Aorta (tissue), 5 donors: ENCODE measurements around the gene JKAMP. TPM values are rescaled to one million over a fixed set of nuclear protein-coding genes. Genes with fewer than 3 reads are reported as not detected.

Experiments used
- ATAC-seq: fragments of 200-7000 bp; cut with Tn5 transposase; one replicate; pipeline ENCODE4 v1.9.1; 2022; ENCODE audit warnings: moderate library complexity; ENCODE audit not compliant: low FRiP score
- DNase-seq, 2 donors: peaks; one replicate each; pipeline ENCODE4 v3.0.0-alpha.2; 2020
- H3K27ac ChIP-seq, 2 donors: one replicate each; pipeline ENCODE4 v1.5.1; 2013; ENCODE audit warnings: low read length in 2 of 2, mild to moderate bottlenecking in 2 of 2, moderate library complexity in 2 of 2, control low read depth in 1 of 2, inconsistent platforms in 1 of 2, low read depth in 1 of 2
- H3K27me3 ChIP-seq, 2 donors: one replicate each; pipeline ENCODE4 v1.6.1; 2013; ENCODE audit warnings: control low read depth in 1 of 2, low read length in 1 of 2, mild to moderate bottlenecking in 1 of 2, moderate library complexity in 1 of 2; ENCODE audit not compliant: insufficient read depth in 2 of 2, control insufficient read depth in 1 of 2
- H3K36me3 ChIP-seq, 2 donors: one replicate each; pipeline ENCODE4 v1.6.1; 2013; ENCODE audit warnings: control low read depth in 1 of 2, low read length in 1 of 2, mild to moderate bottlenecking in 1 of 2; ENCODE audit not compliant: insufficient read depth in 2 of 2, control insufficient read depth in 1 of 2
- H3K4me1 ChIP-seq, 2 donors: one replicate each; pipeline ENCODE4 v1.6.1; 2013; ENCODE audit warnings: low read length in 2 of 2, control low read depth in 1 of 2, mild to moderate bottlenecking in 1 of 2, moderate library complexity in 1 of 2; ENCODE audit not compliant: insufficient read depth in 2 of 2, control insufficient read depth in 1 of 2
- H3K4me3 ChIP-seq, 2 donors: one replicate each; pipeline ENCODE4 v1.5.1; 2013; ENCODE audit warnings: low read length in 2 of 2, control low read depth in 1 of 2, mild to moderate bottlenecking in 1 of 2
- H3K9me3 ChIP-seq: one replicate; pipeline ENCODE4 v1.6.1; 2013; ENCODE audit warnings: mild to moderate bottlenecking, low read length; ENCODE audit not compliant: control insufficient read depth
- WGBS, 2 donors: extraction: QIAGEN DNeasy Blood & Tissue Kit; methylation state at CpG; one replicate each; pipeline ENCODE4 v1.1.7; 2013; 5-methylcytosine and 5-hydroxymethylcytosine counted together
- intact Hi-C, 2 donors: fragments of 100-400 bp; cut with DNase I; formaldehyde crosslinking; loops; one replicate each; pipeline versions ENCODE4 v1.14.2 to v1.15.0; 2022
- polyA plus RNA-seq, 2 donors: library from polyadenylated mRNA; stranded (reverse); fragments of 200-250 nt; gene quantifications; one replicate each; pipeline ENCODE4 v1.2.3, GENCODE V29; 2013
- total RNA-seq, 2 donors: library from RNA; stranded (reverse); fragmentation: NEBNext Ultra II Directional; extraction: Animal tissue kit (Norgen Biotek cat#: 25700); gene quantifications; one replicate each; pipeline ENCODE4 v1.2.1, GENCODE V29; 2021
- donor health status: healthy with polysubstance abuse.
- donor health status: Bipolar disorder and iron deficiency.
- donor health status: DM: no; HTN: no; CAD: no.
- donor health status: DM: no; HTN: no; CAD: no.
- donor health status: DM: yes; HTN: yes; CAD: no.

JKAMP gene
- total and polyA plus RNA-seq, 4 donors = 19.2 to 54.4 (median 30.6) TPM

- H3K4me1 ChIP-seq = no peaks in the 10 kb centered on the region
Observed at GRCh38 chr14:59537476-59537875, 53.2 kb downstream of the JKAMP start.

GRCh38 chr14:59538936-59539335, 54.6 kb downstream of the JKAMP start:
- H3K27me3 ChIP-seq = no peaks in the 10 kb centered on the region
- DNase-seq (no peak), ATAC-seq (no peak)
- H3K4me3 ChIP-seq = no peak overlapping the region
- no peak overlapping the region for H3K27ac ChIP-seq
- intact Hi-C loops = no loop called here
- H3K36me3 ChIP-seq = no peaks in the 10 kb centered on the region
- 96% methylated on average over 4 of the region's 4 CpGs for WGBS, 2 donors
- peaks cover 1% of the 10 kb centered on the region for H3K9me3 ChIP-seq
- H3K4me1 ChIP-seq = no peaks in the 10 kb centered on the region

More at GRCh38 chr14:59537476-59537875, 53.2 kb downstream of the JKAMP start:
- Histone ChIP-seq H3K27me3 (no peaks in the 10 kb centered on the region), H3K9me3 (peaks cover 1% of the 10 kb centered on the region), H3K4me3 (no peak overlapping the region), H3K36me3 (no peaks in the 10 kb centered on the region), H3K27ac (no peak overlapping the region)
- no peak for ATAC-seq
- WGBS, 2 donors = 79 to 80% methylated on average over 1 of the region's 1 CpG
- no peak for DNase-seq
- intact Hi-C loops = no loop called here

- WGBS, 2 donors = 47 to 53% methylated on average over 1 of the region's 1 CpG
- Histone ChIP-seq H3K27ac (no peak overlapping the region), H3K9me3 (peaks cover 1% of the 10 kb centered on the region), H3K4me1 (no peaks in the 10 kb centered on the region), H3K4me3 (no peak overlapping the region), H3K36me3 (no peaks in the 10 kb centered on the region), H3K27me3 (no peaks in the 10 kb centered on the region)
- intact Hi-C loops = no loop called here
- ATAC-seq (no peak), DNase-seq (no peak)
Observed at GRCh38 chr14:59540852-59541251, 56.5 kb downstream of the JKAMP start.

DNA sequence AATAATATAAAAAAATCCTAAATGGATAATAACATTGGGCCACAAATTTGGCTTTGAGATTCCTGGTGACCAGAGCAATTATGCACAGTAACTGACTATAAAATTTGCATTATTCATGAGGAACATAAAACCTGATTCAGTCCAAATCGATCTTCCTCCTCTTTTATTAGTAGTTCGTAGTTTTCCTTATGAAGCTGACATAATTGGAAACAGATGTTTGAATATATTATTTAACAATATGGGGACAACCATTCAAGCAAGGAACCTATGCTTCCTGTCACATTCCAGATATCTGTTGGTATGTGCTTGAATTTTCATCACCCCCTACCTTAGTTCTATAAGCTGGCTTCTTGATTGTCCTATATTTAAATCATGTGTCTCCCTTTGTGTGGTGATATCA, 57.4 kb downstream of the JKAMP start:
- Histone ChIP-seq H3K4me1 (no peaks in the 10 kb centered on the region), H3K36me3 (no peaks in the 10 kb centered on the region), H3K27me3 (no peaks in the 10 kb centered on the region), H3K4me3 (no peak overlapping the region), H3K27ac (no peak overlapping the region), H3K9me3 (peaks cover 1% of the 10 kb centered on the region)
- DNase-seq = no peak
- no peak for ATAC-seq
- intact Hi-C loops = no loop called here
- WGBS, 2 donors = 73 to 82% methylated on average over 2 of the region's 2 CpGs

- Histone ChIP-seq H3K27ac (no peak overlapping the region), H3K9me3 (peaks cover 1% of the 10 kb centered on the region), H3K27me3 (no peaks in the 10 kb centered on the region), H3K4me3 (no peak overlapping the region), H3K36me3 (no peaks in the 10 kb centered on the region), H3K4me1 (no peaks in the 10 kb centered on the region)
- DNase-seq (no peak), ATAC-seq (no peak)
- 59 to 71% methylated on average over 7 of the region's 7 CpGs for WGBS, 2 donors
- intact Hi-C loops = no loop called here
Observed at GRCh38 chr14:59543873-59544272, 59.6 kb downstream of the JKAMP start.

DNA sequence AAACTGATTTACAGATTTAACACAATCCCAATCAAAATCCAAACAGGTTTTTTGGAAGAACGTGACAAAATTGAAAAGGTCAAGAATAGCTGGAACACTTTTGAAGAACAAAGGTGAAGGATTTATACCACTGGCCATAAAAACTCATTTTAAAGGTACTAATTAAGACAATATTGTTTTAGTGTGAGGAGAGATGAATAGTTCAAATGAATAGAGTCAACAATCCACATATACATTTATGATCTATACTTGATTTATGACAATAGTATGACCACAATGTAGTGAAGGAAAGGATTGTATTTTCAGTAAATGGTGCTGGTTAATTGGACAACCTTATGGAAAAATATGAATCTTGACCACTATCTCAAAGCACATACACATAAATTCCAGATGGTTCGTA, 63.0 kb downstream of the JKAMP start:
- DNase-seq (no peak), ATAC-seq (no peak)
- Histone ChIP-seq H3K27me3 (no peaks in the 10 kb centered on the region), H3K9me3 (no peaks in the 10 kb centered on the region), H3K27ac (no peak overlapping the region), H3K4me1 (no peaks in the 10 kb centered on the region), H3K4me3 (no peak overlapping the region), H3K36me3 (no peaks in the 10 kb centered on the region)
- 75 to 88% methylated on average over 2 of the region's 2 CpGs for WGBS, 2 donors
- intact Hi-C loops = no loop called here

Other genes with a start within 250 kb of the JKAMP start
- gene GPR135, start 19.1 kb upstream of the JKAMP start, total RNA-seq = 1 to 10 TPM; 7.4 to 9.0 TPM
- 1 to 10 TPM in 1 of 2 donors, under 1 TPM in 1; 0.50 to 3.8 TPM for gene GPR135, start 19.1 kb upstream of the JKAMP start, polyA plus RNA-seq
- 10 to 100 TPM; 31.4 to 53.1 TPM for gene L3HYPDH, start 109 bp upstream of the JKAMP start, total RNA-seq
- gene L3HYPDH, start 109 bp upstream of the JKAMP start, polyA plus RNA-seq = 10 to 100 TPM; 20.4 to 34.4 TPM
- 1 to 10 TPM in 1 of 2 donors, under 1 TPM in 1; 0.71 to 1.1 TPM for gene CCDC175, start 92.3 kb downstream of the JKAMP start, total RNA-seq
- not detected for gene CCDC175, start 92.3 kb downstream of the JKAMP start, polyA plus RNA-seq